ENCODE results near the gene FAM107A.

The FAM107A gene

GRCh38 chr3:58567251-58567515 lies 10.0 kb downstream of the FAM107A start:
- DNase-seq (ENCODE audit: low read depth in 2 of 2): no peak

DNA sequence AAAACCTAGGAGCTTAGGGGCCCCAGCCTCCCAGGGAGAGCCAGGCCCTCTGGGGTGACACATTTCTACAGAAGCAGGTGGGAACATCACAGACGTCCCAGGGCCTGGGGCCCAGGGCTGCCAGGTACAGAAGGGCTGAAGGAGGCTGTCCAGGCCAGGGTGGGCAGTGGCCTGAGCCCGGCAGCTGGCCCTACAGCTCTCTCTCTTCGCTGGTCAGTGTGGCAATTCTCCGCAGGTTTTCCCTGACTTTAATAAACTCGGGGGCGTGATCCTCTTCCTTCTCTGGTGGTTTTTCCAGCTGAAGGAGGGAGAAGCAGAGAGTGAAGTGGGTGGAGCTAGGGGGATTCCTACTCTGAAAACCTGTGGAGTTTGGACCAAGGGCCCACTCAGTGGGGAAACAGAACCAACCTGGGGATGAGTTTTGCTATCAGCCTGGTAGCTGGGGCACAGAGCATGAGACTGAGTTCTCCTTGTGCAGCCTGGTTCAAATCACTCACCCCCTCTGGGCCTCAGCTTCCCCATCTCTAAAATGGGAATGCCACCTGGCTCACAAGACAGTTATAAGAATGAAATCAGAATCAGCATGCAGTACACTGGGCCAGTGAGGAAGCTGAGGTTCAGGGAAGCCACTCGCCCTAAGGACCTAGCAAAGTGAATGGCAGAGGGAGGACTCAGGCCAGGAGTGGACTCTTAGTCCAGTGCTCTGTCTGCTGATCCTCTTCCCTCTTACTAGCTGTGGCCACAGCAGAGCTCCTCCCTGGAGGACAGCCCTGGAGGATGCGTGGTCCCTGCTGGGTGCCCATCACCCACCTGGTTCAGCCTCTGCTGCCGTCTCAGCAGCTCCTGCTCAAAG lies 10.6 kb downstream of the FAM107A start:
- no peak for DNase-seq (ENCODE audit: low read depth in 2 of 2)

DNA sequence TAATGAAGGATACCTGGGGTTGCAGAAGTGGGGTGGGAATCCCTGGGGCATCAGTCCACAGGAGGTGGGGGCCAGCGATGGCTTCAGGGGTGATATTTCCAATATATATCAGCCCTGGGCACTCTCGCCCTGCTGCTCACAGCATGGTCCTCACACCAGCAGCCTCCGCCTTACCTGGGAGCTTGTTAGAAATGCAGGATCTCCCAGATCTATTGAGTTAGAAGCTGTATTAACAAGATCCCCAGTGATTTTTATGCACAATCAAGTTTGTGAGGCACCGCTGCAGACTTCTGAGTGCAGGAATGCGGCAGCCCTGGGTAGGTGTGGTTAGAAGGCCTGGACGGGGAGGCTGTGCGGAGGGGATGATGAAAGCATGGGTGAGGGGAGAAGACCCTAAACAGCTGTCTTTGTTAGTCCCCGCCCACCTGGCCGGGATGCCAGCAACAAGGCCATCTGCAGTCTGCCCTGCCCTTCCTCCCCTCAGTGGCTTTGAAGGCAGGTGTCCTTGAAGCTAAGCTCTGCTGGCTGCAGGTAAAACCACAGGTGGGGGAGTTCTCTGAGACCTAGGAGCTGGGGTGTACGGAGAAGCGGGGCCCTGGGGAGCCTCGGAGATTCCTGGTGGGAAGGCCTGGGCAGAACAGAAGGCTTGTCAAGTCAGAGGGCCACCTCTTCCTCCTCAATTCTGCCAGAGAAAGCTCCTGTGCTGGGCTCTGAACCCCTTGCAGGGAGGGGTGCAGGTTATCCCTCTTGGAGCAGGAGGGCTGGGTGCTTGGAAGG lies 11.4 kb downstream of the FAM107A start:
- no peak for DNase-seq (ENCODE audit: low read depth in 2 of 2)

GRCh38 chr3:58564456-58565160 lies 12.6 kb downstream of the FAM107A start:
- no peak for DNase-seq (ENCODE audit: low read depth in 2 of 2)

GRCh38 chr3:58564054-58564453 lies 13.1 kb downstream of the FAM107A start:
- no peak for DNase-seq (ENCODE audit: low read depth in 2 of 2)

DNA sequence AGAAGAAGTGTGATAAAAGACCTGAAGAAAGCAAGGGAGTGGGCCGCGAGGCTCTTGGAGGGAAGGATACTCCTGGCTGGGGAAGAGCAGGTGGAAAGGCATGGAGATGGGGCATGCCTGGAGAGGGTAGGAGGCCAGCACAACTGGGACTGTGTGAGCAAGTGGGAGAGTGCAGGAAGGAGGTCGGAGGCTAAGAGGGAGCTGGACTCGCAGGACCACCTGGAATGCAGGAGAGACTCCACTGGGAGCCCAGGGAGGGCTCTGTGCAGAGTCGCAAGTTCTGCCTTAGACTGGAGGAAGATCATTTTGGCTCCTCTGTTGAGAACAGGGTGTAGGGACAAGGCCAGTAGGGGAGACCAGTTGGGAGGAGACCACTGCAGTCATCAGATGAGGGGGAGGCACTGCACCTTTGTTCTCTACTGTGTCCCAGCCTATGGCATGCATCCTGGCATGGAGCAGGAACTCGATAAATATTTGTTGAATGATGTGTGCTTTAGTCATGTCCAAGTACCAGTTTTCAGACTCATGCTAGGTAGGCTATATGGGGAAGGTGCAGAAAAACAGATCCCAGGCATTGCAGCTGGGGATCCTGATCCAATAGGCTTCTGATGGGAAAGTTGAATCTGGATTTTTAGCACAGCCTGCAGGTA lies 13.7 kb downstream of the FAM107A start:
- no peak for DNase-seq (ENCODE audit: low read depth in 2 of 2)

GRCh38 chr3:58562498-58562897 lies 14.7 kb downstream of the FAM107A start:
- DNase-seq (ENCODE audit: low read depth in 2 of 2): no peak

- no peak for DNase-seq (ENCODE audit: low read depth in 2 of 2)
Observed at GRCh38 chr3:58560771-58561311, 16.4 kb downstream of the FAM107A start.

- no peak for DNase-seq (ENCODE audit: low read depth in 2 of 2)
Observed at GRCh38 chr3:58559586-58559985, 17.6 kb downstream of the FAM107A start.

- no peak for DNase-seq (ENCODE audit: low read depth in 2 of 2)
Observed at GRCh38 chr3:58557491-58557890, 19.7 kb downstream of the FAM107A start.

DNA sequence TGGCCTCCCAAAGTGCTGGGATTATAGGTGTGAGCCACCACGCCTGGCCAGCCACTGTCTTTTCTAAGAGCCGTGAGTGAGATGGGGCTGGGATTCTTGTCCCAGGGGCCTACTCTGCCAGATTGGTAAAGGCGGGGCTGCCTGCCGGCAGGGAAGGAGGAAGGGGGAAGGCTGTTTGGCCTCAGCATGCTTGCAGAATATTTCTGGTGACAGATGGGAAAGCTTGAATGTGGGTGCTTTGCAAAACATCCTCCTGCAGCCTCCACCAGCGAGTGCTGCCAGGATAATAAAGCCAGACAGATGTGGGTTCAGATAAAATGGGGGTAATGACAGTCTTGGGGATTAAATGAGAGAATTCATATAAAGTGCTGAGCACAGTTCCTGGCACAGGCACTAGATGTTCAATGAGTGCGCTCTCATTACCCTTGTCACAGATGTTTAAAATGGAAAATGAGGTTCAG lies 20.4 kb downstream of the FAM107A start:
- DNase-seq (ENCODE audit: low read depth in 2 of 2): no peak

- DNase-seq (ENCODE audit: low read depth in 2 of 2): no peak
Observed at GRCh38 chr3:58556001-58556400, 21.2 kb downstream of the FAM107A start.

- DNase-seq (ENCODE audit: low read depth in 2 of 2): no peak
Observed at GRCh38 chr3:58555203-58555602, 22.0 kb downstream of the FAM107A start.

DNA sequence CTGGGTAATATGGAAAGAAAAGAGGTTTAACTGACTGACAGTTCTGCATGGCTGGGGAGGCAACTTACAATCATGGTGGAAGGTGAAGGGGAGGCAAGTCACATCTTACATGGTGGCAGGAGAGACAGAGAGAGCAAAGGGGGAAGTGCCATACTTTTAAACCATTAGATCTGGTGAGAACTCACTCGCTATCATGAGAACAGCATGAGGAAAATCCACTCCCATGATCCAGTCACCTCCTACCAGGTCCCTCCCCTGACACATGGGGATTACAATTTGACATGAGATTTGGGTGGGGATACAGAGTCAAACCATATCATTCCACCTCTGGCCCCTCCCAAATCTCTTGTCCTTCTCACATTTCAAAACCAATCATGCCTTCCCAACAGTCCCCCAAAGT lies 24.2 kb downstream of the FAM107A start:
- DNase-seq (ENCODE audit: low read depth in 2 of 2): no peak

GRCh38 chr3:58551636-58552180 lies 25.5 kb downstream of the FAM107A start:
- no peak for DNase-seq (ENCODE audit: low read depth in 2 of 2)

- no peak for DNase-seq (ENCODE audit: low read depth in 2 of 2)
Observed at GRCh38 chr3:58544541-58544940, 32.6 kb downstream of the FAM107A start.

GRCh38 chr3:58540176-58540858 lies 36.9 kb downstream of the FAM107A start:
- DNase-seq (ENCODE audit: low read depth in 2 of 2): no peak

- DNase-seq (ENCODE audit: low read depth in 2 of 2): no peak
Observed at GRCh38 chr3:58539626-58540025, 37.6 kb downstream of the FAM107A start.

DNA sequence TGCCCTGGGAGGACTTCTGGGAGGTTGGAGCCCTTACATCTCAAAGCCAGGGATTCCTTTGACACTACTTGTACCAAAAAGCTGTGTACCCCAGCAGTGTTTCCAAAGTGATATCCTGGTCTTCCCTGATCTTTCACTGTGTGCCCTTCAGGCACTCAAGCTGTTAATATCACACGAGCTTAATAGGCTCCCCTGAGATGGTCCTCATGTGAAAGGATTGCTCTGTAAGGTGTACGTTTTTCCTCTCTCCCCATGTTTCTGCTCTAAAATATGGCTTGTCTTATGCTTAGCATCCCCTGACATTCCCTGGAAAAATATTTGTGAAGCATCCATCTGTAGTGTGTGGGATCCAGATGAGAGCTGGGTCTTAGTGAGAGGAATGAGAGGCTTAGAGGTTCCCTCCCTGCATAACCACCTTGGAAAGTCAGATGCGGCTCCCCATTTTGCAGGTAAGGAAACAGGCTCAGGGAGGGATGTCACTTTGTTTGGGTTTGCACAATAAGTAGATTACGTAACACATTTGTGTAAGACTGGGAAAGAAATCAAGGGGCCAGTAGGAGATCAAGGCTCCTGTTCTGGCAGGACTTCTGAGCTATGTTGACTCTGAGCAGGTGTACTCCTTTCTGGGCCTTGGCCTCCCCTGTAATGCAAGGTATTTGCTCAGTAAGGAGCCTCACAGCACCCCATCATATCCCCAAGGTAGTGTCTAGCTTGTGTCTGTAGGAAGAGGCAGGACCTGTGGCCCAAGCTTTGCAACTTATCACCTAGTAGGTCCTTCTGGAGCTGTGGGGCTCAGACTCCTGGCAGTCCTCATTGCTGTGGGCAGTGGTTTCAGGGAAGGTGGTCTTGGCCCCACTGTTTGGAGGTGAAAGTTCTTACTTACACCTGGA lies 39.5 kb downstream of the FAM107A start:
- DNase-seq (ENCODE audit: low read depth in 2 of 2): no peak
